ENCODE measurements around the gene FAIM2. TPM values are rescaled to one million over a fixed set of nuclear protein-coding genes. Genes with fewer than 3 reads are reported as not detected.

FAIM2 gene
- total and polyA plus RNA-seq, 5 donors from 2014 or later, result 0.10 to 6.5 (median 3.0) TPM

GRCh38 chr12:49921299-49921698 is 17.6 kb upstream of the FAIM2 start:
- Mint-ChIP-seq H3K36me3 (no peaks in the 10 kb centered on the region), H3K4me1 (peaks cover 0 to 4% (median 0%) of the 10 kb centered on the region in 4 donors), H3K9me3 (no peaks in the 10 kb centered on the region), H3K27ac (no peak overlapping the region), H3K4me3 (no peak overlapping the region), H3K27me3 (peaks cover 14% of the 10 kb centered on the region)
- no peak overlapping the region for H3K27ac ChIP-seq (ENCODE audit: insufficient read depth, low read length, poor library complexity, severe bottlenecking)
- no peaks in the 10 kb centered on the region for H3K9me3 ChIP-seq (ENCODE audit: control insufficient read depth in 2 of 2, low read length in 2 of 2)
- no peaks in the 10 kb centered on the region for H3K36me3 ChIP-seq (ENCODE audit: control insufficient read depth, insufficient read depth, low read length)
- no peak overlapping the region for H3K4me3 ChIP-seq (ENCODE audit: low read depth, low read length)
- H3K27me3 ChIP-seq (ENCODE audit: control insufficient read depth, insufficient read depth, low read length), result no peaks in the 10 kb centered on the region
- no peak for DNase-seq
- no peak for ATAC-seq (ENCODE audit: low read depth in 2 of 2)
- no peaks in the 10 kb centered on the region for H3K4me1 ChIP-seq (ENCODE audit: control insufficient read depth, insufficient read depth, low read length, poor library complexity, severe bottlenecking)

DNA sequence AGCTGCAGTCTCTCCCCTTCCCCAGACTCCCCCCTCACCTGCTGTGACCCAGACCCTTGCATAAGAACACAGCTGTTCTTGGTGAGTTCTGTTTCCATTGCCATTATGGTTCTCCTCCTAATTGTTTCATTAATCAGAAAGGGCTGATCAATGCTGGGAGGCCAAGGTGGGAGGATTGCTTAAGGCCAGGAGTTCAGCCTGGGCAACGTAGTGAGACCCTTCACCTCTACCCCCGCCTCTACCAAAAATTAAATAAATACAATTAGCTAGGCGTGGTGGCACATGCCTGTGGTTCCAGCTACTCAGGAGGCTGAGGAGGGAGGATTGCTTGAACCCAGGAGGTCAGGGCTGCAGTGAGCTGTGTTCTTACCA is 17.2 kb upstream of the FAIM2 start:
- Mint-ChIP-seq H3K27me3 (peaks cover 14% of the 10 kb centered on the region), H3K27ac (no peak overlapping the region), H3K9me3 (no peaks in the 10 kb centered on the region), H3K4me1 (peaks cover 0 to 4% (median 0%) of the 10 kb centered on the region in 4 donors), H3K4me3 (no peak overlapping the region), H3K36me3 (no peaks in the 10 kb centered on the region)
- DNase-seq (no peak), ATAC-seq (ENCODE audit: low read depth in 2 of 2) (no peak)
- Histone ChIP-seq H3K4me3 (ENCODE audit: low read depth, low read length) (no peak overlapping the region), H3K36me3 (ENCODE audit: control insufficient read depth, insufficient read depth, low read length) (no peaks in the 10 kb centered on the region), H3K9me3 (ENCODE audit: control insufficient read depth in 2 of 2, low read length in 2 of 2) (no peaks in the 10 kb centered on the region), H3K27me3 (ENCODE audit: control insufficient read depth, insufficient read depth, low read length) (no peaks in the 10 kb centered on the region), H3K27ac (ENCODE audit: insufficient read depth, low read length, poor library complexity, severe bottlenecking) (no peak overlapping the region), H3K4me1 (ENCODE audit: control insufficient read depth, insufficient read depth, low read length, poor library complexity, severe bottlenecking) (no peaks in the 10 kb centered on the region)

GRCh38 chr12:49920241-49920914 is 16.7 kb upstream of the FAIM2 start:
- peaks cover 0 to 4% (median 0%) of the 10 kb centered on the region in 4 donors for H3K4me1 Mint-ChIP-seq
- ATAC-seq (ENCODE audit: low read depth in 2 of 2) (no peak), DNase-seq (no peak)
- Histone ChIP-seq H3K27ac (ENCODE audit: insufficient read depth, low read length, poor library complexity, severe bottlenecking) (no peak overlapping the region), H3K36me3 (ENCODE audit: control insufficient read depth, insufficient read depth, low read length) (no peaks in the 10 kb centered on the region), H3K4me1 (ENCODE audit: control insufficient read depth, insufficient read depth, low read length, poor library complexity, severe bottlenecking) (no peaks in the 10 kb centered on the region), H3K9me3 (ENCODE audit: control insufficient read depth in 2 of 2, low read length in 2 of 2) (no peaks in the 10 kb centered on the region), H3K27me3 (ENCODE audit: control insufficient read depth, insufficient read depth, low read length) (no peaks in the 10 kb centered on the region), H3K4me3 (ENCODE audit: low read depth, low read length) (no peak overlapping the region)
- H3K9me3 Mint-ChIP-seq, result no peaks in the 10 kb centered on the region
- no peak overlapping the region for H3K4me3 Mint-ChIP-seq
- no peaks in the 10 kb centered on the region for H3K36me3 Mint-ChIP-seq
- H3K27ac Mint-ChIP-seq, result no peak overlapping the region
- peaks cover 19% of the 10 kb centered on the region for H3K27me3 Mint-ChIP-seq

DNA sequence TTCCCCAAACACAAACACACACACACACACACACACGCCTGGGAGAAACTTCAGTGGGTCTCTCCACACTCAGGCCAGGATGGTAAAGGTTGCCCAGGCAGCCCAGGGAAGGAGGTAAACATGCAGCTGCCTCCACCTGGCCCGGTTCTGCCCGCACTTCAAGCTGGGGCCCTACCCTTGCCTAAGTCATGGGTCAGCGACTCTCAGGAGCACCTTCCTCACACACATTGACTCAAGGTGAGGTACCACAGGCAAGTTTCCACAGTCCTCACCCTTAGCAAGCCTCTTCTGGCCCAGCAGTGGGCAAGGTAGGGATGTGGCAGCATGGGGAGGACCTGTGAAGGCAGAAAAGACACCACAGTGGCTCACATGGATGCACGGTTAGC is 14.1 kb upstream of the FAIM2 start:
- Histone ChIP-seq H3K27ac (ENCODE audit: insufficient read depth, low read length, poor library complexity, severe bottlenecking) (no peak overlapping the region), H3K4me1 (ENCODE audit: control insufficient read depth, insufficient read depth, low read length, poor library complexity, severe bottlenecking) (no peaks in the 10 kb centered on the region), H3K4me3 (ENCODE audit: low read depth, low read length) (no peak overlapping the region), H3K36me3 (ENCODE audit: control insufficient read depth, insufficient read depth, low read length) (no peaks in the 10 kb centered on the region), H3K9me3 (ENCODE audit: control insufficient read depth in 2 of 2, low read length in 2 of 2) (no peaks in the 10 kb centered on the region), H3K27me3 (ENCODE audit: control insufficient read depth, insufficient read depth, low read length) (no peaks in the 10 kb centered on the region)
- Mint-ChIP-seq H3K27ac (no peak overlapping the region), H3K36me3 (no peaks in the 10 kb centered on the region), H3K27me3 (peaks cover 25% of the 10 kb centered on the region), H3K4me3 (no peak overlapping the region), H3K4me1 (peaks cover 0 to 4% (median 0%) of the 10 kb centered on the region in 4 donors), H3K9me3 (no peaks in the 10 kb centered on the region)
- ATAC-seq (ENCODE audit: low read depth in 2 of 2) (no peak), DNase-seq (no peak)

DNA sequence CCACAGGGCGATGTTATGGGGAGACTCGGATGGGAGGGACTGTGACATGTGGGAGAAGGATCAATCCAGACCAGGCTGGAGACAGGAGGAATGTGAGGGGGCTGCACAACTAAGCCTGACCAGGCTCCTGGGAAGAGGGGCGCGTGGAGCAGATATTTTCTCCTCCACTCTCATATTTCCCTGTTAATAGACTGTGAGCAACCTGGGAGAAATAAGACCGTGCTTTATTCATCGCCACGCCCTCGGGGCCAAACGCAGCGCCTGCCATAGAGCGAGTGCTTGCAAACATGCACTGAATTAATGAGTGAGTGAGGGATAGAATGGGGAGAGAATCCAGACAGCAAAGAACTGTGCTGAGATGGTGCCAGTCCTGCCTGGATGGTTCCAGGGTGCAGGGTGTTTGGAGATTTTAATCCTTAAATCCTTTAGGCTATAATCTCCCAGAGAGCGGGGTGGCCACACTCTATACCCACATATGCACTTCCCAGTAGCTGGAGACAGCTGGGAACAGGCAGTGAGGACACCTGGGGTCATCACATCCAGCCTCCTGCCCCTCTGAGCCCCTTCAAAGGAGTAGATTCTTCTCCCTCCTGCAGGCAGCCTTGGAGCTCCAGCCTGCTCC is 13.6 kb upstream of the FAIM2 start:
- H3K4me3 Mint-ChIP-seq, result no peak overlapping the region
- no peak overlapping the region for H3K27ac ChIP-seq (ENCODE audit: insufficient read depth, low read length, poor library complexity, severe bottlenecking)
- H3K36me3 Mint-ChIP-seq, result no peaks in the 10 kb centered on the region
- H3K4me1 Mint-ChIP-seq, result peaks cover 0 to 4% (median 0%) of the 10 kb centered on the region in 4 donors
- no peak overlapping the region for H3K4me3 ChIP-seq (ENCODE audit: low read depth, low read length)
- H3K27ac Mint-ChIP-seq, result no peak overlapping the region
- DNase-seq, result no peak
- no peaks in the 10 kb centered on the region for H3K9me3 ChIP-seq (ENCODE audit: control insufficient read depth in 2 of 2, low read length in 2 of 2)
- no peaks in the 10 kb centered on the region for H3K9me3 Mint-ChIP-seq
- no peaks in the 10 kb centered on the region for H3K27me3 ChIP-seq (ENCODE audit: control insufficient read depth, insufficient read depth, low read length)
- H3K27me3 Mint-ChIP-seq, result peaks cover 26% of the 10 kb centered on the region
- no peak for ATAC-seq (ENCODE audit: low read depth in 2 of 2)
- H3K36me3 ChIP-seq (ENCODE audit: control insufficient read depth, insufficient read depth, low read length), result no peaks in the 10 kb centered on the region
- no peaks in the 10 kb centered on the region for H3K4me1 ChIP-seq (ENCODE audit: control insufficient read depth, insufficient read depth, low read length, poor library complexity, severe bottlenecking)

DNA sequence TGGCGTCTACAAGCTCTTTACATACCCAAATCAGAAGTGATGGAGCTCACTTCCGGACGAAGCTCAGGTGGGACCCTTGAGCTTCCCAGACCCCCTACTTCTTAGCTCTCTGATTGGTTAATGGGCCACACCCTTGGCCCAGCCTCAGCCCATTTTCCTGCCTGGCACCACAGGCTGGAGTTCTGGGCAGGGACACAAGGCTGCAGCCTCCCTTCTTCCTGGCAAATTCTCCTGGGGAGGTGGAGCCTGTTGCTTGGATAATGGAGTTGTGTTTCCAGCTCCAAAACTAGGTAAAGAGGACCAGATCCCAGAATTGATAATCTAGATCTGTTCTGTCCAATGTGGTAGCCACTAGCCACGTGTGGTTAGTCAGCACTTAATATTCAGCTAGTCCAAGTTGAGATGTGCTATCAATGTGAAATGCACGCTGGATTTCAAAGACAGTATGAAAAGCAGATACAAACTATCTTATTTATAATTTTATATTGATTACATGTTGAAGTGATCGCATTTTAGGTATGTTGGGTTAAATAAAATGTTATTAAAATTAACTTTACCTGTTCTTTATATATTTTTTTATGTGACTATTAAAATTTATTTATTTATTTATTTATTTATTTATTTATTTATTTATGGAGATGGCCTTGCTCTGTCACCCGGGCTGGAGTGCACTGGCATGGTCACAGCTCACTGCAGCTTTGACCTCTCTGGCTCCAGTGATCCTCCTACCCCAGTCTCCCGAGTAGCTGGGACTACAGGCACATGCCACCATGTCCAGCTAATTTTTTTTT is 12.6 kb upstream of the FAIM2 start:
- Histone ChIP-seq H3K27me3 (ENCODE audit: control insufficient read depth, insufficient read depth, low read length) (no peaks in the 10 kb centered on the region), H3K4me1 (ENCODE audit: control insufficient read depth, insufficient read depth, low read length, poor library complexity, severe bottlenecking) (no peaks in the 10 kb centered on the region), H3K9me3 (ENCODE audit: control insufficient read depth in 2 of 2, low read length in 2 of 2) (no peaks in the 10 kb centered on the region), H3K27ac (ENCODE audit: insufficient read depth, low read length, poor library complexity, severe bottlenecking) (no peak overlapping the region), H3K36me3 (ENCODE audit: control insufficient read depth, insufficient read depth, low read length) (no peaks in the 10 kb centered on the region), H3K4me3 (ENCODE audit: low read depth, low read length) (no peak overlapping the region)
- Mint-ChIP-seq H3K27me3 (peaks cover 26% of the 10 kb centered on the region), H3K36me3 (no peaks in the 10 kb centered on the region), H3K27ac (peak overlapping the region in 1 of 3 donors; percentile 5), H3K4me1 (peaks cover 0 to 4% (median 0%) of the 10 kb centered on the region in 4 donors), H3K9me3 (no peaks in the 10 kb centered on the region), H3K4me3 (no peak overlapping the region)
- ATAC-seq (ENCODE audit: low read depth in 2 of 2), result no peak
- DNase-seq, result no peak

DNA sequence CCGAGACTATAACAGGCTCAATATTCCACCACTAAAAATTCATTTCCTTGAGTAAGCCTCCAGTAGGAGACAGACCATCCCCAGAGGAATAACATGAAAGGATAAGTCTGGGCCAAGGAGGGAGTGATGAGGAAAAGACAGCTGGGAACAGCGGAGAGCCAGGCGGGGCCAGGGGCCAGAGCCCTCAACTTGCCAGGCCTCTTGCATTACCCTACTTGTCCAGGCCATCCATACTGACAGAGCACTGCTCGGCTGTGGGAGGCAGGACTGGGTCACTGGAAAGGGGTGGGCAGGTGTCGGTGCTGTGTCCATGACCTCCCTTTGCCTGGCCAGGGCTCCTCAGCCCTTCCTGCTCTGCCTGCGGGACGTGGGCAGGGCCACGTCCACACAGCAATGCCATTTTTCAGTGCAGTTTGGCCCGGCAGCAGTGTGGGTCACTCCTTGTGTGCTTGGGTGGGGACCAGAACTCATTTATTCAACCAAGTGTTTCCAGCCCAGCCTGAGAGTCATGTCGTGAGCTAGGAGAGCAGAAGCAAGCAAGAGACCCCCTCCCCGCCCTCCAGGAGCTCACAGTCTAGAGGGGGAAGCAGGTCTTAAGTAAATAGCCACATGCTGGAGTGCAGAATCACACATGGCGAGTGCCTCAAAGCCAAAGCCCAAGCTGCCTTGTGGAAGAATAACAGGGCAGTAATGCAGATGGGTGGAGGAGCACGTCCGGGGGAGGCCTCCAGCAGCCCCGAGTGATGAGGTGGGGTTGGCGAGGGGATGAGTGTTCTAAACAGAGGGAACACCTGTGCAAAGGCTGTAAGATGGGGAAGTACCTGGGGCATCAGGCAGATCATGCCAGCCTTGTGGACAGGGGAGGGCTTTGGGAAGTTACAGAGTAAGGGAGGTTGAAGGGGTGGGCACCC is 8.9 kb upstream of the FAIM2 start:
- Histone ChIP-seq H3K9me3 (ENCODE audit: control insufficient read depth in 2 of 2, low read length in 2 of 2) (no peaks in the 10 kb centered on the region), H3K27me3 (ENCODE audit: control insufficient read depth, insufficient read depth, low read length) (no peaks in the 10 kb centered on the region), H3K4me1 (ENCODE audit: control insufficient read depth, insufficient read depth, low read length, poor library complexity, severe bottlenecking) (no peaks in the 10 kb centered on the region), H3K27ac (ENCODE audit: insufficient read depth, low read length, poor library complexity, severe bottlenecking) (no peak overlapping the region), H3K4me3 (ENCODE audit: low read depth, low read length) (no peak overlapping the region), H3K36me3 (ENCODE audit: control insufficient read depth, insufficient read depth, low read length) (no peaks in the 10 kb centered on the region)
- Mint-ChIP-seq H3K4me1 (no peaks in the 10 kb centered on the region), H3K27me3 (peaks cover 18% of the 10 kb centered on the region), H3K9me3 (no peaks in the 10 kb centered on the region), H3K36me3 (peaks cover 3% of the 10 kb centered on the region), H3K27ac (peak overlapping the region in 1 of 3 donors; percentile 51), H3K4me3 (no peak overlapping the region)
- no peak for ATAC-seq (ENCODE audit: low read depth in 2 of 2)
- DNase-seq, result no peak

Data from CD4-positive, CD25-positive, alpha-beta regulatory T cell (primary cell).